IMR-90 (cell line): ENCODE results near the gene COX7A2L. TPM values are rescaled to one million over a fixed set of nuclear protein-coding genes. Genes with fewer than 3 reads are reported as not detected.

Experiments used
- ATAC-seq: fragments of 200-7000 bp; cut with Tn5 transposase; 2 replicates; pipeline ENCODE4 v1.9.1; 2020; ENCODE audit warnings: low read depth, mild to moderate bottlenecking, moderate library complexity
- Bru-seq: library from RNA; stranded (reverse); fragments of 400-500 nt; gene quantifications from one replicate; lab custom pipeline; 2021; lab: Mats Ljungman, UMichigan
- BruChase-seq, 2 experiments: library from RNA; stranded (reverse); fragments of 400-500 nt; gene quantifications; one replicate each; lab custom pipeline; 2021; lab: Mats Ljungman, UMichigan
- BruUV-seq: library from RNA; stranded (reverse); fragments of 400-500 nt; replicated peaks from 2 replicates; lab custom pipeline; 2021; lab: Mats Ljungman, UMichigan
- CTCF ChIA-PET: fragments of 300-600 bp; formaldehyde crosslinking; extraction: SDS; loops from one replicate; lab custom pipeline; 2021; ENCODE audit warnings: antibody characterized with exemption; lab: Yijun Ruan, JAX
- POLR2A ChIA-PET: fragments of 300-600 bp; sonication (Branson Sonifier 250); formaldehyde crosslinking; loops from one replicate; lab custom pipeline; 2022; ENCODE audit warnings: antibody characterized with exemption; ENCODE audit not compliant: unreplicated experiment; lab: Charles Lee
- DNase-seq: peaks from one replicate; pipeline ENCODE4 v3.0.0; 2013
- H2AFZ ChIP-seq: replicated peaks from 2 replicates; pipeline ENCODE3; 2013; ENCODE audit warnings: low read length, mild to moderate bottlenecking; ENCODE audit not compliant: poor library complexity
- H2AK5ac ChIP-seq: 2 replicates; pipeline ENCODE4 v1.6.1; 2013; ENCODE audit warnings: low read depth, low read length, inconsistent platforms
- H2AK9ac ChIP-seq: replicated peaks from 2 replicates; pipeline ENCODE3; 2013; ENCODE audit warnings: mild to moderate bottlenecking, low read depth, low read length, moderate library complexity; ENCODE audit not compliant: poor library complexity
- H2BK120ac ChIP-seq: 2 replicates; pipeline ENCODE4 v1.6.1; 2013; ENCODE audit warnings: low read depth, low read length, inconsistent platforms
- H2BK15ac ChIP-seq: 3 replicates; pipeline ENCODE4 v1.6.1; 2013; ENCODE audit warnings: low read depth, low read length, inconsistent platforms
- H2BK20ac ChIP-seq: 2 replicates; pipeline ENCODE4 v1.6.1; 2013; ENCODE audit warnings: low read depth, mild to moderate bottlenecking, inconsistent platforms, low read length, moderate library complexity
- H2BK5ac ChIP-seq: 2 replicates; pipeline ENCODE4 v1.6.1; 2013; ENCODE audit warnings: mild to moderate bottlenecking, low read depth, low read length, inconsistent platforms; ENCODE audit not compliant: poor library complexity, severe bottlenecking
- H3K14ac ChIP-seq: replicated peaks from 2 replicates; pipeline ENCODE4 v1.6.1; 2013; ENCODE audit warnings: low read depth, low read length, inconsistent platforms
- H3K18ac ChIP-seq: 2 replicates; pipeline ENCODE4 v1.6.1; 2013; ENCODE audit warnings: low read depth, low read length, control low read depth
- H3K23ac ChIP-seq: 2 replicates; pipeline ENCODE4 v1.6.1; 2013; ENCODE audit warnings: low read depth, low read length, inconsistent platforms
- H3K27ac ChIP-seq: 2 replicates; pipeline ENCODE4 v1.5.1; 2013; ENCODE audit warnings: mild to moderate bottlenecking, control low read depth, low read length; ENCODE audit not compliant: insufficient read depth
- H3K27me3 ChIP-seq: 2 replicates; pipeline ENCODE4 v1.6.1; 2013; ENCODE audit warnings: low read length; ENCODE audit not compliant: control insufficient read depth, insufficient read depth
- H3K36me3 ChIP-seq: 2 replicates; pipeline ENCODE4 v1.6.1; 2013; ENCODE audit warnings: low read length, mixed read lengths; ENCODE audit not compliant: control insufficient read depth, insufficient read depth
- H3K4ac ChIP-seq: 2 replicates; pipeline ENCODE4 v1.6.1; 2013; ENCODE audit warnings: low read depth, low read length, inconsistent platforms
- H3K4me1 ChIP-seq: 2 replicates; pipeline ENCODE4 v1.6.1; 2013; ENCODE audit warnings: low read length, mixed read lengths; ENCODE audit not compliant: control insufficient read depth, insufficient read depth
- H3K4me2 ChIP-seq: 2 replicates; pipeline ENCODE4 v1.6.1; 2013; ENCODE audit warnings: low read depth, mild to moderate bottlenecking, control low read depth, low read length, moderate library complexity
- H3K4me3 ChIP-seq: 2 replicates; pipeline ENCODE4 v1.5.1; 2013; ENCODE audit warnings: low read depth, mild to moderate bottlenecking, control low read depth, low read length, moderate library complexity; ENCODE audit not compliant: insufficient read depth
- H3K56ac ChIP-seq: 2 replicates; pipeline ENCODE4 v1.6.1; 2013; ENCODE audit warnings: low read length, inconsistent platforms; ENCODE audit not compliant: insufficient read depth; ENCODE audit errors: extremely low read depth
- H3K79me1 ChIP-seq, 2 experiments: 2 replicates each; pipeline ENCODE4 v1.6.1; 2013; ENCODE audit warnings: low read length in 2 of 2, inconsistent platforms in 1 of 2, low read depth in 1 of 2
- H3K9ac ChIP-seq: 2 replicates; pipeline ENCODE4 v1.6.1; 2013; ENCODE audit warnings: low read depth, low read length, control low read depth
- H3K9me1 ChIP-seq: 2 replicates; pipeline ENCODE4 v1.6.1; 2013; ENCODE audit warnings: low read length, inconsistent platforms; ENCODE audit not compliant: insufficient read depth
- H3K9me3 ChIP-seq: 2 replicates; pipeline ENCODE4 v1.6.1; 2013; ENCODE audit warnings: low read length; ENCODE audit not compliant: control insufficient read depth, insufficient read depth
- H4K20me1 ChIP-seq: 2 replicates; pipeline ENCODE4 v1.6.1; 2013; ENCODE audit warnings: low read length, inconsistent platforms; ENCODE audit not compliant: insufficient read depth
- H4K5ac ChIP-seq: 2 replicates; pipeline ENCODE4 v1.6.1; 2013; ENCODE audit warnings: mild to moderate bottlenecking, low read depth, low read length, control low read depth
- H4K8ac ChIP-seq, 2 experiments: 2 replicates each; pipeline ENCODE4 v1.6.1; 2013; ENCODE audit warnings: low read depth in 2 of 2, low read length in 2 of 2, control low read depth in 1 of 2, inconsistent platforms in 1 of 2
- H4K91ac ChIP-seq: 2 replicates; pipeline ENCODE4 v1.6.1; 2013; ENCODE audit warnings: low read depth, low read length, inconsistent platforms; ENCODE audit not compliant: insufficient read depth
- BHLHE40 ChIP-seq: fragments of 150-350 bp; IDR thresholded peaks from 2 replicates; pipeline ENCODE4 v1.6.1; 2016; ENCODE audit warnings: mild to moderate bottlenecking, low read depth, low read length
- CEBPB ChIP-seq: IDR thresholded peaks from 2 replicates; pipeline ENCODE4 v1.6.1; 2012; ENCODE audit warnings: low read depth, low read length, improper control_type of control experiment
- CHD1 ChIP-seq: IDR thresholded peaks from 2 replicates; pipeline ENCODE4 v1.6.1; 2012; ENCODE audit warnings: low read depth, low read length, improper control_type of control experiment
- FOS ChIP-seq: fragments of 150-350 bp; IDR thresholded peaks from 2 replicates; pipeline ENCODE4 v1.6.1; 2016; ENCODE audit warnings: low read depth, low read length
- MAFK ChIP-seq: IDR thresholded peaks from 2 replicates; pipeline ENCODE4 v1.6.1; 2012; ENCODE audit warnings: low read depth, low read length, improper control_type of control experiment
- NFE2L2 ChIP-seq: fragments of 150-350 bp; IDR thresholded peaks from 2 replicates; pipeline ENCODE4 v1.6.1; 2016; ENCODE audit warnings: low read depth, mild to moderate bottlenecking, low read length
- POLR2A ChIP-seq: IDR thresholded peaks from 2 replicates; pipeline ENCODE4 v1.6.1; 2012; ENCODE audit warnings: mild to moderate bottlenecking, low read depth, low read length
- RCOR1 ChIP-seq: IDR thresholded peaks from 2 replicates; pipeline ENCODE4 v1.6.1; 2012; ENCODE audit warnings: mild to moderate bottlenecking, low read length, improper control_type of control experiment; ENCODE audit not compliant: insufficient replicate concordance
- SMC3 ChIP-seq: fragments of 150-350 bp; IDR thresholded peaks from 2 replicates; pipeline ENCODE4 v1.6.1; 2016; ENCODE audit warnings: low read depth, mild to moderate bottlenecking, antibody characterized with exemption, low read length, moderate library complexity
- WGBS, 2 experiments: methylation state at CpG; one replicate each; pipeline versions ENCODE4 v1.1.5 to v1.1.7; 2013; ENCODE audit warnings: missing lambda C conversion rate in 2 of 2; ENCODE audit not compliant: insufficient read length in 1 of 2; ENCODE audit errors: extremely low coverage in 2 of 2; 5-methylcytosine and 5-hydroxymethylcytosine counted together
- dilution Hi-C: fragments of 300-500 bp; cut with HindIII; formaldehyde crosslinking; loops from one replicate; pipeline ENCODE4 v1.14.3; 2018; ENCODE audit warnings: low sequenced_read_pairs; ENCODE audit not compliant: unreplicated experiment
- in situ Hi-C: fragments of 300-500 bp; cut with MboI; formaldehyde crosslinking; loops from 3 replicates; pipeline ENCODE4 v1.14.3; 2019; ENCODE audit warnings: low sequenced_read_pairs, inconsistent platforms, mixed read lengths
- intact Hi-C: fragments of 100-400 bp; cut with micrococcal nuclease; formaldehyde crosslinking; loops from 2 replicates; pipeline ENCODE4 v1.10.0; 2022
- long read RNA-seq: library from polyadenylated mRNA; unstranded; transcript quantifications from one replicate; pipeline ENCODE4 v2.0.0, GENCODE V29; 2021; ENCODE audit not compliant: unreplicated experiment
- polyA plus RNA-seq, 3 experiments: library from polyadenylated mRNA; depleted of rRNA; stranded (reverse); fragments of >200 nt; gene quantifications; 2 replicates each; pipeline ENCODE4 v1.2.3, GENCODE V29; 2012; ENCODE audit warnings: low replicate concordance in 1 of 3
- total RNA-seq: library from RNA; depleted of rRNA; stranded (reverse); fragments of >200 nt; gene quantifications from 2 replicates; pipeline ENCODE4 v1.2.3, GENCODE V29; 2012; rRNA removed
- TF ChIP-seq, protein P1 (sequence below): fragments of 150-350 bp; IDR thresholded peaks from 2 replicates; pipeline ENCODE4 v1.6.1; 2016; ENCODE audit warnings: low read depth, mild to moderate bottlenecking, low read length, moderate library complexity, borderline replicate concordance
- TF ChIP-seq, protein P2 (sequence below): fragments of 150-350 bp; IDR thresholded peaks from 2 replicates; pipeline ENCODE4 v1.6.1; 2017; ENCODE audit warnings: mild to moderate bottlenecking, antibody characterized with exemption, low read length, low read depth

The COX7A2L gene, protein sequence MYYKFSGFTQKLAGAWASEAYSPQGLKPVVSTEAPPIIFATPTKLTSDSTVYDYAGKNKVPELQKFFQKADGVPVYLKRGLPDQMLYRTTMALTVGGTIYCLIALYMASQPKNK
- total RNA-seq (123 and 192 TPM in 2 replicates), polyA plus RNA-seq (2012; rRNA removed) (97.5 and 132 TPM in 2 replicates), Bru-seq, nascent RNA (percentile 81 among the genes with signal in this experiment), BruChase-seq, experiment 1, labeled RNA remaining after a 6-hour chase (percentile 79 among the genes with signal in this experiment), BruChase-seq, experiment 2, labeled RNA remaining after a 2-hour chase (percentile 80 among the genes with signal in this experiment)
- 77.9 and 131 TPM in 2 replicates for polyA plus RNA-seq (2012; cell fraction: cytosol; rRNA removed)
- polyA plus RNA-seq (2012; cell fraction: nucleus; rRNA removed; ENCODE audit: low replicate concordance), result 18.4 and 53.3 TPM in 2 replicates
- long read RNA-seq, transcript COX7A2L-201 (3 exons, 1,112 nt), result major isoform, 161 of 170 reads
- long read RNA-seq, partial matches to known transcripts, result 4 of 170 reads
- long read RNA-seq, other reads (novel, unspliced or antisense), result 5 of 170 reads

DNA sequence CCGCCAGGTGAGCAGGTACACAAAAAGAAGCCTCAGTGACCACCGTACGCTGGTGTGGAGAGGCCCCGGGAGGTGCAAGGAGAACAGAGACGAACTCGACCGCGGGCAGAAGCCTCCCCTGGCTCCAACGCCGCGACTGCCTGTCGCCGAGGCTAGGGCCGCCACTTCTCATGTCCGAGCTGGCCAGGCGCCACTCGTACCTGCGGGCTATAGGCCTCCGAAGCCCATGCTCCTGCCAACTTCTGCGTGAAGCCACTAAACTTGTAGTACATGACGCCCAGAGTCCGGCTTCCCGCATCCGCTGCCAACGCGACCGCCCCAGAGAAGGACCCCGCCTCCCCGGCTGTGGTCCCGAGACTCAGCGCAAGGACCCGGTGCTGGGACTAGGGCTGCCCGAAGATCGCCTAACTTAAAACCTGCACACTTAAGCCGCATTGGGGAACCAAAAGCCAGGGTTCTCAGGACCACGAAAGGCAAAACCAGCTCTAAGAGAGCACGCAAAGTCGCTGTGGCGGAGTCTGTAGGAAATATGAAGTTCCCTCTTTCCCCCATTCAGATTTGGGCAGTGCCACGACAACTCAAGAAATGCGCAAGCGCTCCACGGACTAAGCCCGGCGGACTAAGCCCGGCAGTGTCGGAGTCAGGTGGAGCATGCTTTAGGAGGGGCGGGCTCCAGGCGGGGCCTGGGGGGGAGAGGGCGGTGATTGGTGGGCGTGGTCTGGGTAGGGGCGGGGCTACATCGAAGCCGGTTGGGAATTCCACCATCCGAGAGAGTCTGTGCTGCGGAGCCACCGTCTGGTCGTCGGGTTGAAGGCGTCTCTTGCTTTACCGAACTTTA lies at the start of gene COX7A2L:
TSS of gene COX7A2L (minus strand) at position 328 of the 838 bp plus-strand sequence. CDS start at position 272, 56 bp downstream.
- Histone ChIP-seq H3K14ac (peak within 1 kb of the TSS; percentile 98), H2BK20ac (peak within 1 kb of the TSS; percentile 98), H2BK120ac (peak within 1 kb of the TSS; percentile 99), H4K20me1 (peaks cover 37% of the 10 kb centered on the region), H3K4me3 (peak within 1 kb of the TSS; percentile 86), H2AK9ac (peak within 1 kb of the TSS; percentile 96), H3K4ac (peak within 1 kb of the TSS; percentile 97), H2BK15ac (peak within 1 kb of the TSS; percentile 100), H4K8ac (peak within 1 kb of the TSS; percentile 98 to 99), H3K9me3 (no peaks in the 10 kb centered on the region), H3K27ac (peak within 1 kb of the TSS; percentile 94), H3K36me3 (0 out of 2 replicates have a peak, but pooled peaks cover 1% of the 10 kb centered on the region), H2BK5ac (peak within 1 kb of the TSS; percentile 96), H3K56ac (peak within 1 kb of the TSS; percentile 100), H3K9me1 (peaks cover 10% of the 10 kb centered on the region), H3K4me2 (peak within 1 kb of the TSS; percentile 99), H4K5ac (peak within 1 kb of the TSS; percentile 97), H3K79me1 (peaks cover 11 to 38% of the 10 kb centered on the region in 2 experiments), H4K91ac (peak within 1 kb of the TSS; percentile 100), H3K9ac (peak within 1 kb of the TSS; percentile 97), H2AK5ac (peak within 1 kb of the TSS; percentile 86), H3K23ac (peak within 1 kb of the TSS; percentile 97), H3K4me1 (peaks cover 4% of the 10 kb centered on the region), H2AFZ (peak within 1 kb of the TSS; percentile 97), H3K27me3 (peaks cover 4% of the 10 kb centered on the region), H3K18ac (peak within 1 kb of the TSS; percentile 98)
- dilution Hi-C loops (no loop called here), intact Hi-C loops (loop anchor here (1.0 to 10.0 kb wide), 4 partner anchors 61 to 506 kb away; no protein-coding TSS in a partner anchor), in situ Hi-C loops (no loop called here)
- 0% methylated on average over 18 of the region's 61 CpGs; no CpG with 5 or more reads in 1 of the 2 experiments for WGBS, 2 experiments
- POLR2A ChIA-PET, result no interaction called here
- CTCF ChIA-PET, result no interaction called here
- DNase-seq, result peak; percentile 97
- peak; percentile 99 for ATAC-seq
- no TSS peak for BruUV-seq
- TF ChIP-seq CEBPB (no peak), BHLHE40 (peak; percentile 81; the same call in 1 of the 2 replicates), POLR2A (peak; percentile 92), NFE2L2 (no peak), FOS (no peak), SMC3 (peak; percentile 28), RCOR1 (no peak), CHD1 (no peak), MAFK (no peak)
- TF ChIP-seq, protein P1, sequence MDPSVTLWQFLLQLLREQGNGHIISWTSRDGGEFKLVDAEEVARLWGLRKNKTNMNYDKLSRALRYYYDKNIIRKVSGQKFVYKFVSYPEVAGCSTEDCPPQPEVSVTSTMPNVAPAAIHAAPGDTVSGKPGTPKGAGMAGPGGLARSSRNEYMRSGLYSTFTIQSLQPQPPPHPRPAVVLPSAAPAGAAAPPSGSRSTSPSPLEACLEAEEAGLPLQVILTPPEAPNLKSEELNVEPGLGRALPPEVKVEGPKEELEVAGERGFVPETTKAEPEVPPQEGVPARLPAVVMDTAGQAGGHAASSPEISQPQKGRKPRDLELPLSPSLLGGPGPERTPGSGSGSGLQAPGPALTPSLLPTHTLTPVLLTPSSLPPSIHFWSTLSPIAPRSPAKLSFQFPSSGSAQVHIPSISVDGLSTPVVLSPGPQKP, result no peak
- TF ChIP-seq, protein P2, sequence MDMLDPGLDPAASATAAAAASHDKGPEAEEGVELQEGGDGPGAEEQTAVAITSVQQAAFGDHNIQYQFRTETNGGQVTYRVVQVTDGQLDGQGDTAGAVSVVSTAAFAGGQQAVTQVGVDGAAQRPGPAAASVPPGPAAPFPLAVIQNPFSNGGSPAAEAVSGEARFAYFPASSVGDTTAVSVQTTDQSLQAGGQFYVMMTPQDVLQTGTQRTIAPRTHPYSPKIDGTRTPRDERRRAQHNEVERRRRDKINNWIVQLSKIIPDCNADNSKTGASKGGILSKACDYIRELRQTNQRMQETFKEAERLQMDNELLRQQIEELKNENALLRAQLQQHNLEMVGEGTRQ, result peak; percentile 84
